Measurements from ENCODE around the gene SERF2.
A peak's percentile ranks its signal among the peaks of the same experiment; 100 is the strongest.

Gene SERF2

DNA sequence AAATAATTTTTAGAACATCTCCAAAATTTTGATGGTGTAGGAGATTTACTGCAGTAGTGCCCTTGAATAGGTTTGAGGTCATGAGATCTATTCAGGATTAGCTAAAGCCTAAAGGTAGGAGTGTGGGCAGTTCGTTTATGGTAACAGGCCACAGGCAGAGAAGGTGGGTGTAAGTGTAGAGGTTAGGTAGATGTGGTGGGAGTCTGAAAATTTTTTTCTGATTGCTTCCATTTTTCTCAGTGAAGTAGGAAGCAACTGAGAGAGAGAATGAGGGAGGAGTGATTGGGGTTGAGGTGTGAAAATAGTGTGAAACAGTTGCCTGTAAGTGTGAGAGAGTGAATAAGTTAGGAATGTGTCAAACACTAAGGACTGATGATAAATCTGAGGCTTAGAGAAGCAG lies 13.1 kb upstream of the SERF2 start:
- TF ChIP-seq POLR2AphosphoS5 (IDR thresholded peaks at IDR 0.05; ENCODE audit: low read depth, low read length) (no peak), REST (IDR thresholded peaks at IDR 0.05; ENCODE audit: insufficient read depth in 1 of 2, low read depth in 2 of 2, low read length in 2 of 2) (no peak), FOXP2 (optimal IDR thresholded peaks at IDR 0.05; ENCODE audit: borderline replicate concordance, extremely low read depth, extremely low read length, insufficient read depth) (no peak), SIN3A (IDR thresholded peaks at IDR 0.05; ENCODE audit: borderline replicate concordance, insufficient read depth, low read length) (no peak)

DNA sequence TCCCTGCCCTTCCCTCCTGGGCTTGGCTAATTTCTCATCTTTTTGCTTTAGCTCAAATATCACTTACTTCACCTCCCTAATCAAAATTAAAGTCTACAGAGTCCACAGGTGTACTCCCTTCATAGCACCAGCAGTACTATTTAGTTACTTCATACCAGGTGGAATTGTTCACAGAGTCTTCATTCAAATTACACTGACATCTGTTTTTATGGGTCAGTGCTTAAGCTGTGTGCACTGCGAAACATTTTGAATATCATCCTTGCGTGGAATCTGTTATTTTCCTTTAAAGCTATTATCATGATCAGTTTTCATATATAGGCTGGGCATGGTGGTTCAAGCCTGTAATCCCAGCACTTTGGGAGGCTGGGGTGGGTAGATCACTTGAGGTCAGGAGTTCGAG lies 2.7 kb upstream of the SERF2 start:
- no peak for TF ChIP-seq POLR2AphosphoS5 (IDR thresholded peaks at IDR 0.05; ENCODE audit: low read depth, low read length)
- TF ChIP-seq SIN3A (IDR thresholded peaks at IDR 0.05; ENCODE audit: borderline replicate concordance, insufficient read depth, low read length) = no peak
- TF ChIP-seq REST (IDR thresholded peaks at IDR 0.05; ENCODE audit: insufficient read depth in 1 of 2, low read depth in 2 of 2, low read length in 2 of 2) = no peak
- no peak for TF ChIP-seq FOXP2 (optimal IDR thresholded peaks at IDR 0.05; ENCODE audit: borderline replicate concordance, extremely low read depth, extremely low read length, insufficient read depth)
- no peak for TF ChIP-seq TAF1 (IDR thresholded peaks at IDR 0.05; ENCODE audit: borderline replicate concordance, insufficient read depth, low read length)

DNA sequence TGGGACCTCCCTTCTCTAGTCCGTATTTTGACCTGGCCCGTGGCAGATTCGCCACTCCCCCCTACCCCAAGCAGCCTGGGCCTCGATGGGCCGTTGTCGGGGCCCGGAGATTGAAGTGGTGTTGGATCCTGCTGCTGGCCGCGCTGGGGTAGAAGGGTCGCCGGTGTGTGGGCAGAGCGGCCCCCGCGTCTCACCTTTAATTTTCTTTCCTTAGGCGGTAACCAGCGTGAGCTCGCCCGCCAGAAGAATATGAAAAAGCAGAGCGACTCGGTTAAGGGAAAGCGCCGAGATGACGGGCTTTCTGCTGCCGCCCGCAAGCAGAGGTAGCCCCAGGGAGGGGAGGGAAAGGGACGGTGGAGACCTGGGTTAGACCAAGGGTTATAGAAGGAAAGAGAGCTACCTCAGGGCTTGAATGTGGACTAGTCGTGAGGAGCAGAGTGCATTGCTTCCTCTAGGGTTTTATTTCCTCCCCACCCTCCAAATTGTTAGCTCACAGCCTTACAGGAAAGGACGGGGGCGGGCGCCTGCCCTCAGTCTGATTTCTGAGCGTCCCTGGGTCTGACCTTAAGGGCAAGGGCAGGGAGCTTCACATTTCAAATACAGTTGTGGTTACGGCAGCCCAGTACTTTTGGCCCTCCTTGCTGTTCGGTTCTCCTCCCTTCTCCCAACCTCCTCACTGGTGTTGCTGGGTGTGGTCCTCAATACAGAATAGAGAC lies 799 bp downstream of the SERF2 start:
- TF ChIP-seq FOXP2 (optimal IDR thresholded peaks at IDR 0.05; ENCODE audit: borderline replicate concordance, extremely low read depth, extremely low read length, insufficient read depth) (no peak), SIN3A (IDR thresholded peaks at IDR 0.05; ENCODE audit: borderline replicate concordance, insufficient read depth, low read length) (0 out of 2 replicates have a peak, but pooled peaks have one; percentile 7)

DNA sequence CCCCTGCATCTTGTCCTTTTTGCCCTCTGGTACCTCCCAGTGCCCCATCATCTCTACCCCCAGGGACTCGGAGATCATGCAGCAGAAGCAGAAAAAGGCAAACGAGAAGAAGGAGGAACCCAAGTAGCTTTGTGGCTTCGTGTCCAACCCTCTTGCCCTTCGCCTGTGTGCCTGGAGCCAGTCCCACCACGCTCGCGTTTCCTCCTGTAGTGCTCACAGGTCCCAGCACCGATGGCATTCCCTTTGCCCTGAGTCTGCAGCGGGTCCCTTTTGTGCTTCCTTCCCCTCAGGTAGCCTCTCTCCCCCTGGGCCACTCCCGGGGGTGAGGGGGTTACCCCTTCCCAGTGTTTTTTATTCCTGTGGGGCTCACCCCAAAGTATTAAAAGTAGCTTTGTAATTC lies 1.5 kb downstream of the SERF2 start:
- no peak for TF ChIP-seq REST (IDR thresholded peaks at IDR 0.05; ENCODE audit: insufficient read depth in 1 of 2, low read depth in 2 of 2, low read length in 2 of 2)
- TF ChIP-seq TAF1 (IDR thresholded peaks at IDR 0.05; ENCODE audit: borderline replicate concordance, insufficient read depth, low read length) = no peak
- TF ChIP-seq SIN3A (IDR thresholded peaks at IDR 0.05; ENCODE audit: borderline replicate concordance, insufficient read depth, low read length) = no peak
- no peak; the same call in 1 of the 2 replicates for TF ChIP-seq POLR2AphosphoS5 (IDR thresholded peaks at IDR 0.05; ENCODE audit: low read depth, low read length)
- TF ChIP-seq FOXP2 (optimal IDR thresholded peaks at IDR 0.05; ENCODE audit: borderline replicate concordance, extremely low read depth, extremely low read length, insufficient read depth) = no peak

DNA sequence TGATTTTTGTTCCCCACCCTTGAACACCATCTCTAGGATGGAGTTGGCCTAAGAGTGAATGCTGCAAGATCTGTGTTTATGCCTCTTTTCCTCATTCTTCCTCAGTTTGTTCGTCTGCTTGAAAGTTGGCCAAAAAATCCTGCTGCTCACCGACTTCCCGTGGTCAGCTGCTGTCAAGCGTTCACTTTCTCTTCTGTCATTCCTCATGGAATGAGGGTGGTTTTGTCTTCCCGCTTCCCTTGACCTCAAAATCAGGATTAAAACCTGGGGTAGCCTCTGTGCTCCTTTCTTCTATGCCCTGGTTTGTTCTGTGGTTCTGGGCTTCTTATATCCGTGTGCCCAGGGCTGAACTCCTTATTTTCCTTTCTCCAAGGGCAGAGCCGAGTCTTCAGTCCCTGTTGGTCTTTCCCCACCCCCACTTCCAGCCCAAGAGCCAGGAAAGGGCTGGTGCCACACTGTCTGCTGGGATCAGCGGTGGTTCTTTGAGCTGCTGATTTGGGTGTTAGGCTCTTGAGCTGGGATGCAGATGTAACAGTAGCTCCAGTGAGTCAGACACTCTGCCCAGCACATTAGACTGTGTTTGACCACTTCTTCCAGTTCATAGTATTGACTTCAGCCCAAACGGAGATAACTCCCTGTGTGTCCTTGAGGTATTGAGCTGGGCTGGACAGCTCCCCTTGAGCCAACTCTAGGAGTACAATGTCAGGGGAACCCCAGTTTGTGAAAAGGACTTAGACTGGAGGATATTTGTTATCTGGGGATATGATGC lies 2.3 kb downstream of the SERF2 start:
- TF ChIP-seq TAF1 (IDR thresholded peaks at IDR 0.05; ENCODE audit: borderline replicate concordance, insufficient read depth, low read length) = no peak
- TF ChIP-seq FOXP2 (optimal IDR thresholded peaks at IDR 0.05; ENCODE audit: borderline replicate concordance, extremely low read depth, extremely low read length, insufficient read depth) = no peak
- no peak for TF ChIP-seq SIN3A (IDR thresholded peaks at IDR 0.05; ENCODE audit: borderline replicate concordance, insufficient read depth, low read length)
- no peak for TF ChIP-seq POLR2AphosphoS5 (IDR thresholded peaks at IDR 0.05; ENCODE audit: low read depth, low read length)
- TF ChIP-seq REST (IDR thresholded peaks at IDR 0.05; ENCODE audit: insufficient read depth in 1 of 2, low read depth in 2 of 2, low read length in 2 of 2) = peak; percentile 43 to 82; a peak in 3 of 4 replicates
